Measurements from ENCODE around the gene AKAP14. TPM values are rescaled to one million over a fixed set of nuclear protein-coding genes. Genes with fewer than 3 reads are reported as not detected.

The AKAP14 gene
- total and polyA plus RNA-seq, 2 of the 8 experiments (the other 6 are each of a cell fraction or from before 2014, with no cell fraction given) = 0.79 to 1.3 TPM

- TF ChIP-seq CHD7 (IDR thresholded peaks at IDR 0.05; ENCODE audit: insufficient replicate concordance, low read length) (no peak), RAD21 (IDR thresholded peaks at IDR 0.05 in 1 of 2, conservative IDR thresholded peaks at IDR 0.05 in 1 of 2; ENCODE audit: low read depth in 2 of 2, low read length in 2 of 2) (no peak), CHD2 (IDR thresholded peaks at IDR 0.05; ENCODE audit: low read length) (no peak), RXRA (IDR thresholded peaks at IDR 0.05; ENCODE audit: insufficient read depth, low read depth, low read length) (no peak), CREB1 (IDR thresholded peaks at IDR 0.05) (no peak)
Measured at GRCh38 chrX:119945481-119945880, 49.8 kb downstream of the AKAP14 start (continued).
